Measurements from ENCODE around the gene USP17L25.
"Not testable (repeated sequence)": the region's sequence is repeated elsewhere in the genome, so short reads cannot be mapped to it uniquely, and the experiment has no call there.

The USP17L25 gene

GRCh38 chr4:9329611-9330010 lies at the start of gene USP17L25:
TSS of gene USP17L25 (plus strand) at chr4:9329911. CDS start at chr4:9329911, 0 bp downstream.
- not testable (repeated sequence) for DNase-seq

- not testable (repeated sequence) for DNase-seq
These were observed 5.5 kb upstream of the USP17L25 start for GRCh38 chr4:9324191-9324590.

GRCh38 chr4:9324865-9325264 lies 4.8 kb upstream of the USP17L25 start, which contains the start of gene USP17L24:
TSS of gene USP17L24 (plus strand) at chr4:9325165. CDS start at chr4:9325165, 0 bp downstream.
- DNase-seq: not testable (repeated sequence)

GRCh38 chr4:9334358-9334757 lies 4.6 kb downstream of the USP17L25 start, which contains the start of gene USP17L26:
TSS of gene USP17L26 (plus strand) at chr4:9334658. CDS start at chr4:9334658, 0 bp downstream.
- DNase-seq: not testable (repeated sequence)

GRCh38 chr4:9339103-9339502 lies 9.4 kb downstream of the USP17L25 start, which contains the start of gene USP17L5:
TSS of gene USP17L5 (plus strand) at chr4:9339403. CDS start at chr4:9339403, 0 bp downstream.
- DNase-seq: not testable (repeated sequence)

GRCh38 chr4:9343848-9344247 lies 14.1 kb downstream of the USP17L25 start, which contains the start of gene USP17L27:
TSS of gene USP17L27 (plus strand) at chr4:9344148. CDS start at chr4:9344148, 0 bp downstream.
- DNase-seq: not testable (repeated sequence)

GRCh38 chr4:9348593-9348992 lies 18.9 kb downstream of the USP17L25 start, which contains the start of gene USP17L28:
TSS of gene USP17L28 (plus strand) at chr4:9348893. CDS start at chr4:9348893, 0 bp downstream.
- not testable (repeated sequence) for DNase-seq

- not testable (repeated sequence) for DNase-seq
These were observed 21.2 kb downstream of the USP17L25 start for GRCh38 chr4:9350866-9351265.

GRCh38 chr4:9353338-9353737 lies 23.6 kb downstream of the USP17L25 start, which contains the start of gene USP17L29:
TSS of gene USP17L29 (plus strand) at chr4:9353638. CDS start at chr4:9353638, 0 bp downstream.
- DNase-seq: not testable (repeated sequence)

- DNase-seq: not testable (repeated sequence)
These were observed 33.1 kb downstream of the USP17L25 start, which contains the start of gene USP17L30 for GRCh38 chr4:9362829-9363228. TSS of gene USP17L30 (plus strand) at chr4:9363129. CDS start at chr4:9363129, 0 bp downstream.

GRCh38 chr4:9379881-9380280 lies 50.2 kb downstream of the USP17L25 start:
- DNase-seq: not testable (repeated sequence)

Data from NCI-H2081 treated with DMSO at 0.1 percent for 48 hours (cell line).